H9 (cell line): Measurements from ENCODE around the gene GAL3ST1. TPM values are rescaled to one million over a fixed set of nuclear protein-coding genes. Genes with fewer than 3 reads are reported as not detected.

Experiments
- DNase-seq: peaks from one replicate; pipeline ENCODE4 v3.0.0-alpha.2; 2017
- H2AFZ ChIP-seq: one replicate; pipeline ENCODE4 v1.6.1; 2013; ENCODE audit warnings: mild to moderate bottlenecking, low read length, control low read depth, moderate library complexity
- H2AK5ac ChIP-seq: 2 replicates; pipeline ENCODE4 v1.6.1; 2013; ENCODE audit warnings: low read length, control low read depth, mixed read lengths; ENCODE audit not compliant: insufficient read length
- H2BK120ac ChIP-seq: one replicate; pipeline ENCODE4 v1.6.1; 2013; ENCODE audit warnings: low read depth, mild to moderate bottlenecking, low read length, control low read depth, inconsistent platforms; ENCODE audit not compliant: poor library complexity, severe bottlenecking
- H2BK12ac ChIP-seq: 2 replicates; pipeline ENCODE4 v1.6.1; 2013; ENCODE audit warnings: low read length, control low read depth, mixed read lengths, low read depth; ENCODE audit not compliant: insufficient read length
- H2BK15ac ChIP-seq: 2 replicates; pipeline ENCODE4 v1.6.1; 2013; ENCODE audit warnings: low read depth, low read length, control low read depth
- H2BK20ac ChIP-seq: one replicate; pipeline ENCODE4 v1.6.1; 2013; ENCODE audit warnings: low read depth, mild to moderate bottlenecking, low read length, control low read depth, inconsistent platforms; ENCODE audit not compliant: poor library complexity, severe bottlenecking
- H2BK5ac ChIP-seq: 2 replicates; pipeline ENCODE4 v1.6.1; 2013; ENCODE audit warnings: low read length, control low read depth, mixed read lengths; ENCODE audit not compliant: insufficient read length
- H3K14ac ChIP-seq: 2 replicates; pipeline ENCODE4 v1.6.1; 2013; ENCODE audit warnings: low read length, control low read depth; ENCODE audit not compliant: insufficient read depth
- H3K18ac ChIP-seq: 2 replicates; pipeline ENCODE4 v1.6.1; 2013; ENCODE audit warnings: low read depth, mild to moderate bottlenecking, mixed read lengths, low read length, control low read depth; ENCODE audit not compliant: insufficient read length
- H3K23ac ChIP-seq: 2 replicates; pipeline ENCODE4 v1.6.1; 2013; ENCODE audit warnings: low read length, control low read depth, mixed read lengths, low read depth; ENCODE audit not compliant: insufficient read length
- H3K23me2 ChIP-seq: 2 replicates; pipeline ENCODE4 v1.6.1; 2013; ENCODE audit warnings: low read depth, mild to moderate bottlenecking, mixed read lengths, low read length, control low read depth; ENCODE audit not compliant: insufficient read length, poor library complexity, severe bottlenecking
- H3K27ac ChIP-seq: 2 replicates; pipeline ENCODE4 v1.5.1; 2013; ENCODE audit warnings: low read length, control low read depth, mixed read lengths, low read depth; ENCODE audit not compliant: insufficient read length
- H3K27me3 ChIP-seq: 2 replicates; pipeline ENCODE4 v1.6.1; 2013; ENCODE audit warnings: low read length, control low read depth, inconsistent platforms; ENCODE audit not compliant: insufficient read depth
- H3K4ac ChIP-seq: 2 replicates; pipeline ENCODE4 v1.6.1; 2013; ENCODE audit warnings: low read depth, mild to moderate bottlenecking, control low read depth, inconsistent platforms, low read length, moderate library complexity
- H3K4me1 ChIP-seq: 2 replicates; pipeline ENCODE4 v1.6.1; 2013; ENCODE audit warnings: low read length, control low read depth, inconsistent platforms; ENCODE audit not compliant: insufficient read depth
- H3K4me2 ChIP-seq: 2 replicates; pipeline ENCODE4 v1.6.1; 2013; ENCODE audit warnings: low read length, control low read depth, mixed read lengths; ENCODE audit not compliant: insufficient read length, insufficient read depth
- H3K56ac ChIP-seq: 2 replicates; pipeline ENCODE4 v1.6.1; 2013; ENCODE audit warnings: low read depth, mild to moderate bottlenecking, mixed read lengths, low read length, control low read depth; ENCODE audit not compliant: insufficient read length
- H3K79me1 ChIP-seq: 2 replicates; pipeline ENCODE4 v1.6.1; 2013; ENCODE audit warnings: low read depth, mild to moderate bottlenecking, moderate library complexity, low read length, control low read depth, inconsistent platforms; ENCODE audit not compliant: insufficient read depth, poor library complexity, severe bottlenecking
- H3K79me2 ChIP-seq: 2 replicates; pipeline ENCODE4 v1.6.1; 2013; ENCODE audit warnings: low read length, control low read depth, inconsistent platforms; ENCODE audit not compliant: insufficient read depth
- H3K9ac ChIP-seq: 2 replicates; pipeline ENCODE4 v1.6.1; 2013; ENCODE audit warnings: low read length, control low read depth, mixed read lengths; ENCODE audit not compliant: insufficient read length; ENCODE audit errors: extremely low read depth
- H3K9me3 ChIP-seq: one replicate; pipeline ENCODE4 v1.6.1; 2013; ENCODE audit warnings: low read depth, low read length, inconsistent platforms; ENCODE audit not compliant: control insufficient read depth
- H3T11ph ChIP-seq: one replicate; pipeline ENCODE4 v1.6.1; 2013; ENCODE audit warnings: mild to moderate bottlenecking, low read length, control low read depth, inconsistent platforms
- H4K20me1 ChIP-seq: one replicate; pipeline ENCODE4 v1.6.1; 2013; ENCODE audit not compliant: control insufficient read depth, insufficient read length, insufficient read depth
- H4K5ac ChIP-seq: 2 replicates; pipeline ENCODE4 v1.6.1; 2013; ENCODE audit warnings: low read depth, mild to moderate bottlenecking, mixed read lengths, low read length, control low read depth; ENCODE audit not compliant: insufficient read length
- H4K8ac ChIP-seq: replicated peaks from 2 replicates; pipeline ENCODE4 v1.6.1; 2013; ENCODE audit warnings: low read length, control low read depth, mixed read lengths, low read depth; ENCODE audit not compliant: insufficient read length
- H4K91ac ChIP-seq: 2 replicates; pipeline ENCODE4 v1.6.1; 2013; ENCODE audit warnings: low read depth, mild to moderate bottlenecking, moderate library complexity, mixed read lengths, low read length, control low read depth; ENCODE audit not compliant: insufficient read length
- H3K27ac Mint-ChIP-seq, 3 experiments: 2 replicates in 2 of 3; 3 replicates in 1 of 3; pipeline ENCODE4 v1.8.0; 2020 to 2021; ENCODE audit warnings: mixed read lengths in 3 of 3, mild to moderate bottlenecking in 1 of 3, moderate library complexity in 1 of 3
- H3K27me3 Mint-ChIP-seq: 2 replicates; pipeline ENCODE4 v1.8.0; 2021; ENCODE audit warnings: low read depth, mild to moderate bottlenecking, moderate library complexity, mixed read lengths
- H3K36me3 Mint-ChIP-seq, 3 experiments: 2 replicates in 2 of 3; 3 replicates in 1 of 3; pipeline ENCODE4 v1.8.0; 2020 to 2021; ENCODE audit warnings: low read depth in 3 of 3, mixed read lengths in 3 of 3; ENCODE audit not compliant: insufficient read depth in 1 of 3
- H3K4me1 Mint-ChIP-seq, 2 experiments: 2 replicates each; pipeline ENCODE4 v1.8.0; 2020; ENCODE audit warnings: mixed read lengths in 2 of 2
- H3K4me3 Mint-ChIP-seq, 2 experiments: 2 replicates in 1 of 2; 3 replicates in 1 of 2; pipeline ENCODE4 v1.8.0; 2020 to 2021; ENCODE audit warnings: mild to moderate bottlenecking in 2 of 2, mixed read lengths in 2 of 2, moderate library complexity in 1 of 2
- H3K9me3 Mint-ChIP-seq, 2 experiments: 2 replicates in 1 of 2; 3 replicates in 1 of 2; pipeline ENCODE4 v1.8.0; 2020; ENCODE audit warnings: mild to moderate bottlenecking in 2 of 2, mixed read lengths in 2 of 2, moderate library complexity in 1 of 2
- WGBS: extraction: QIAGEN DNeasy Blood & Tissue Kit; methylation state at CpG from one replicate; pipeline ENCODE4 v1.1.7; 2013; ENCODE audit warnings: missing lambda C conversion rate, low lambda C conversion rate, mixed read lengths; ENCODE audit not compliant: insufficient read length; ENCODE audit errors: extremely low coverage; 5-methylcytosine and 5-hydroxymethylcytosine counted together
- total RNA-seq: library from RNA; stranded (reverse); gene quantifications from 2 replicates; pipeline ENCODE4 v1.2.1, GENCODE V29; 2021
- TF ChIP-seq, protein P1 (sequence below): fragments of 200-600 bp; sonication (generic); conservative IDR thresholded peaks from 3 replicates; pipeline ENCODE4 v1.8.0; 2021; ENCODE audit warnings: antibody characterized with exemption, mild to moderate bottlenecking

The GAL3ST1 gene
- total RNA-seq, 1 experiment from 2014 or later, result 5.1 TPM

DNA sequence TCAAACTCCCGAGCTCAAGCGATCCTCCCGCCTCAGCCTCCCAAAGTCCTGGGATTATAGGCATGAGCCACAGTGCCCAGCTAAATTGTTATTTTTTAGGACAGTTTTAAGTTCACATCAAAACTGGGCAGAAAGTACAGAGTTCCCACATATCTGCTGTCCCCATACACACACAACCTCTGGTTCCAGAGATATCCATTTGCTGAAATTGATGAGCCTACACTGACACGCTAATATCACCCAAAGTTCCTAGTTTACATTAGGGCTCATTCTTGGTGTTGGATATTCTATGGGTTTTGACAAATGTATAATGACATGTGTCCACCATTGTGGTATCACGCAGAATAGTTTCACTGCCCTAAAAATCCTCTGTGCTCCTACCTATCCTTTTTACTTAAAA lies 66.2 kb downstream of the GAL3ST1 start:
- no peaks in the 10 kb centered on the region for H3K4me1 ChIP-seq
- H3K27ac ChIP-seq, result no peak overlapping the region
- WGBS, result no CpG with 5 or more reads among the region's 5 CpGs
- no peaks in the 10 kb centered on the region for H3K79me2 ChIP-seq
- no peaks in the 10 kb centered on the region for H4K20me1 ChIP-seq
- H2BK20ac ChIP-seq, result no peak overlapping the region
- H3K79me1 ChIP-seq, result no peaks in the 10 kb centered on the region
- no peak for DNase-seq
- no peak overlapping the region for H2BK120ac ChIP-seq
- no peak overlapping the region for H3K9ac ChIP-seq
- no peak overlapping the region for H3T11ph ChIP-seq
- H3K27me3 Mint-ChIP-seq, result peaks cover 2% of the 10 kb centered on the region
- no peak overlapping the region for H2BK12ac ChIP-seq
- no peaks in the 10 kb centered on the region for H3K4me1 Mint-ChIP-seq
- no peaks in the 10 kb centered on the region for H3K23me2 ChIP-seq
- H2BK5ac ChIP-seq, result no peak overlapping the region
- H3K4ac ChIP-seq, result no peak overlapping the region
- no peak overlapping the region for H3K18ac ChIP-seq
- H3K23ac ChIP-seq, result no peak overlapping the region
- TF ChIP-seq, protein P1, sequence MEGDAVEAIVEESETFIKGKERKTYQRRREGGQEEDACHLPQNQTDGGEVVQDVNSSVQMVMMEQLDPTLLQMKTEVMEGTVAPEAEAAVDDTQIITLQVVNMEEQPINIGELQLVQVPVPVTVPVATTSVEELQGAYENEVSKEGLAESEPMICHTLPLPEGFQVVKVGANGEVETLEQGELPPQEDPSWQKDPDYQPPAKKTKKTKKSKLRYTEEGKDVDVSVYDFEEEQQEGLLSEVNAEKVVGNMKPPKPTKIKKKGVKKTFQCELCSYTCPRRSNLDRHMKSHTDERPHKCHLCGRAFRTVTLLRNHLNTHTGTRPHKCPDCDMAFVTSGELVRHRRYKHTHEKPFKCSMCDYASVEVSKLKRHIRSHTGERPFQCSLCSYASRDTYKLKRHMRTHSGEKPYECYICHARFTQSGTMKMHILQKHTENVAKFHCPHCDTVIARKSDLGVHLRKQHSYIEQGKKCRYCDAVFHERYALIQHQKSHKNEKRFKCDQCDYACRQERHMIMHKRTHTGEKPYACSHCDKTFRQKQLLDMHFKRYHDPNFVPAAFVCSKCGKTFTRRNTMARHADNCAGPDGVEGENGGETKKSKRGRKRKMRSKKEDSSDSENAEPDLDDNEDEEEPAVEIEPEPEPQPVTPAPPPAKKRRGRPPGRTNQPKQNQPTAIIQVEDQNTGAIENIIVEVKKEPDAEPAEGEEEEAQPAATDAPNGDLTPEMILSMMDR, result no peak
- H3K56ac ChIP-seq, result no peak overlapping the region
- H3K4me2 ChIP-seq, result no peak overlapping the region
- H4K5ac ChIP-seq, result no peak overlapping the region
- H4K8ac ChIP-seq, result no peak overlapping the region
- H3K36me3 Mint-ChIP-seq, result no peaks in the 10 kb centered on the region
- no peak overlapping the region for H2BK15ac ChIP-seq
- H3K27ac Mint-ChIP-seq, result no peak overlapping the region
- H3K14ac ChIP-seq, result no peak overlapping the region
- H3K4me3 Mint-ChIP-seq, result no peak overlapping the region
- H3K9me3 Mint-ChIP-seq, result peaks cover 3 to 5% of the 10 kb centered on the region in 2 experiments; a peak in 2 of 5 replicates
- no peaks in the 10 kb centered on the region for H3K27me3 ChIP-seq
- no peak overlapping the region for H2AK5ac ChIP-seq
- H2AFZ ChIP-seq, result no peak overlapping the region
- no peak overlapping the region for H4K91ac ChIP-seq
- no peaks in the 10 kb centered on the region for H3K9me3 ChIP-seq
